NB4 (cell line): ENCODE results near the gene AUH.

Source experiments
- CTCF ChIP-seq: IDR thresholded peaks from one replicate; pipeline ENCODE4 v1.5.1; 2012; ENCODE audit warnings: low read depth, low read length
- MYC ChIP-seq: IDR thresholded peaks from 2 replicates; pipeline ENCODE4 v1.6.1; 2011; ENCODE audit warnings: low read depth, low read length
- POLR2A ChIP-seq: IDR thresholded peaks from 2 replicates; pipeline ENCODE4 v1.6.1; 2011; ENCODE audit warnings: mild to moderate bottlenecking; ENCODE audit not compliant: insufficient read length; ENCODE audit errors: extremely low read depth
- TF ChIP-seq, protein P1 (sequence below): IDR thresholded peaks from 2 replicates; pipeline ENCODE4 v1.6.1; 2011; ENCODE audit warnings: low read depth, low read length

DNA sequence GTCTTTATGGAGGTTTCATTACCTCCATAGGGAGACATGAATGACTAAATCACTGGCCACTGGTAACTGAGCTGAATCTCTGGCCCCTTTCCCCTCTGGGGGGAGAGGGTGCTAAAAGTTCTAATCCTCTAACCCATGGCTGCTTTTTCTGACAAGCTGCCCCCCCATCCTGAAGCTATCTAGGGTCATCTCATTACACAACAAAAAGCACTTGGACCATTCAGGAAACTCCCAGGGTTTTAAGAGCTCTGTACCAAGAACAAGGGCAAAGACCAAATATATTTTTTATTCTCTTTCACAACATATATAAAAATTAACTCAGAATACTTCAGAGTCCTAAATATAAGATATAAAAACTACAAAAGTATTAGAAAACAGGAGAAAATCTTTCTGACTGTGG lies 14.3 kb downstream of the AUH start:
- TF ChIP-seq CTCF (no peak), POLR2A (no peak), MYC (no peak)
- TF ChIP-seq, protein P1, sequence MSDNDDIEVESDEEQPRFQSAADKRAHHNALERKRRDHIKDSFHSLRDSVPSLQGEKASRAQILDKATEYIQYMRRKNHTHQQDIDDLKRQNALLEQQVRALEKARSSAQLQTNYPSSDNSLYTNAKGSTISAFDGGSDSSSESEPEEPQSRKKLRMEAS = no peak
